Peyer's patch (tissue), 4 donors: ENCODE measurements around the gene SYNJ2.

ENCODE experiments used
- CTCF ChIP-seq, 6 experiments: fragments of 450-650 bp in 4 of 6; fragments of 200-600 bp in 2 of 6; sonication (generic) in 1 of 6; IDR thresholded peaks; one replicate each; pipeline ENCODE4 v1.5.1; 2017 to 2019; ENCODE audit warnings: antibody characterized with exemption in 6 of 6, mild to moderate bottlenecking in 3 of 6, moderate library complexity in 1 of 6
- POLR2A ChIP-seq, 2 donors: fragments of 450-650 bp; IDR thresholded peaks; one replicate each; pipeline ENCODE4 v1.5.1; 2017; ENCODE audit warnings: antibody characterized with exemption in 2 of 2, mild to moderate bottlenecking in 2 of 2, moderate library complexity in 2 of 2

- TF ChIP-seq CTCF (IDR thresholded peaks at IDR 0.05) (no peak), POLR2A (IDR thresholded peaks at IDR 0.05) (no peak)
These were observed 2.5 kb downstream of the SYNJ2 start for GRCh38 chr6:157984128-157984527.
